ENCODE measurements around the gene USP21. TPM values are rescaled to one million over a fixed set of nuclear protein-coding genes. Genes with fewer than 3 reads are reported as not detected.

The USP21 gene
- total RNA-seq, 4 donors from 2014 or later, result 13.7 to 28.8 (median 25.3) TPM

GRCh38 chr1:161206411-161207140, 47.3 kb downstream of the USP21 start:
- TF ChIP-seq CTCF (IDR thresholded peaks at IDR 0.05), result no peak
- TF ChIP-seq POLR2A (IDR thresholded peaks at IDR 0.05), result no peak
- intact Hi-C loops (cut with DNase I; ENCODE audit: low total_unique reads), result no loop called here
- H3K4me3 ChIP-seq (ENCODE audit: low read depth, poor library complexity, severe bottlenecking), result no peak overlapping the region
- WGBS, 2 donors, result 78% methylated on average over 12 of the region's 12 CpGs
- DNase-seq (ENCODE audit: low spot score in 2 of 2), result no peak

DNA sequence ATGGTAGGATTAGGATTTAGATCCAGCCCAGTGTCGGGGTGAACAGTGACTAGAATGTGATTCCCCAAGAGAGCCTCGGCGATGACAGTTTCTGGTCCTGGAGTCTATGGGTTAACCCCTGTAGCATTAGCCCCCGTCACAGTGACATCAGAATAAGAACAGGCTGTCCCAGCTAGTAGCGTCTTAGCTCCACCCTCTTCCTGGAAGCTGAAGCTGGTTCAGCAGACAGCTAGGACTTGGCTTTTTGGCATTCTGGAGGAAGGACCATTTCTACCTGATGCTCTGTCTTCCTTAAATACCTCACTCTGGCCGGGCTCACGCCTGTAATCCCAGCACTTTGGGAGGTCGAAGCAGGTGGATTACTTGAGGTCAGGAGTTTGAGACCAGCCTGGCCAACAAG, 47.9 kb downstream of the USP21 start:
- 67 to 69% methylated on average over 8 of the region's 8 CpGs for WGBS, 2 donors
- intact Hi-C loops (cut with DNase I; ENCODE audit: low total_unique reads), result no loop called here
- TF ChIP-seq POLR2A (IDR thresholded peaks at IDR 0.05), result no peak
- TF ChIP-seq CTCF (IDR thresholded peaks at IDR 0.05), result no peak

DNA sequence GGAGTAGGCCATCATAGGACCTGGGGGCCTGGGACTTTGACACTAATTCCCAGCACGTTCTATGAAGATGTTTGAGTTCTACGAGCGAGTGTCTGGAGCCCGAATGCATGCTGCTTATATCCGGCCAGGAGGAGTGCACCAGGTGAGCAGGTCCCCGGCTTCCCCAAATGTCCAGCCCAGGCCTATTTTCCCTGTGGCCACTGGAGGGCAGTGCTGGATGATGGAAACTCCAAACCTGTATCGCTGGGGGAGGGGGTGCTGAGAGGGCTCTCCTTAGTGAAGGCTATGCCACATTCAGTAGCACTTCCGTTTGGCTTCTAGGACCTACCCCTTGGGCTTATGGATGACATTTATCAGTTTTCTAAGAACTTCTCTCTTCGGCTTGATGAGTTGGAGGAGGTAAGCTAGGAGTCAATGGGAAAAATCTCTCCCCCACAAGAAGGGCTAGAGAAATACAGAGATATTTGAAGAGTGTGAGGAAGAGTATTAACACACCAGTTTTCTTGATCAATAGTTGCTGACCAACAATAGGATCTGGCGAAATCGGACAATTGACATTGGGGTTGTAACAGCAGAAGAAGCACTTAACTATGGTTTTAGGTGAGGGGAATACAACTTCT, 50.6 kb downstream of the USP21 start:
- WGBS, 2 donors, result 41 to 47% methylated on average over 11 of the region's 11 CpGs
- no peak overlapping the region for H3K4me3 ChIP-seq (ENCODE audit: low read depth, poor library complexity, severe bottlenecking)
- TF ChIP-seq POLR2A (IDR thresholded peaks at IDR 0.05) (no peak), CTCF (IDR thresholded peaks at IDR 0.05) (no peak)
- peak; percentile 66 to 92 for DNase-seq (ENCODE audit: low spot score in 2 of 2)
- intact Hi-C loops (cut with DNase I; ENCODE audit: low total_unique reads), result no loop called here

More for the DNA sequence above, 47.9 kb downstream of the USP21 start:
- H3K4me3 ChIP-seq (ENCODE audit: low read depth, poor library complexity, severe bottlenecking), result no peak overlapping the region
- DNase-seq (ENCODE audit: low spot score in 2 of 2), result no peak

DNA sequence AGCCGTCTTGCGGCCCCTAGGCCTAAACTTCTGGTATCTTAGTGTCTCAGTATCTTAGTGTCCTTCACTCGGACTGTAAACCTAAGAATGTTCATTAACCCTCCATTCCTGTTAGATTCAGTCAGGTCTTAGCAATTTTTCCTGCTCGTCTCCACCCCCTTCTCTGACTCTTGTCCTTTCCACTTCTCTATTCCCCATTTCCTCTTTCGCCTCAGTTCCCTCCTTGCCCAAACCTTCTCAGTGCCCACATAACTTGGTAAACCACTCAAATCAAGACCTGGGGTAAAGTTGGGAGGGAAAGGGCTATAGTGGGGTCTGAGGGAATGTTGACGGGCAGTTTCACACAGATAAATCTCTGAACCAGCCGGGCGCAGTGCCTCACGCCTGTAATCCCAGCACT, 55.1 kb downstream of the USP21 start:
- no peak for TF ChIP-seq CTCF (IDR thresholded peaks at IDR 0.05)
- no peak for TF ChIP-seq POLR2A (IDR thresholded peaks at IDR 0.05)
- H3K4me3 ChIP-seq (ENCODE audit: low read depth, poor library complexity, severe bottlenecking), result no peak overlapping the region
- intact Hi-C loops (cut with DNase I; ENCODE audit: low total_unique reads), result no loop called here
- WGBS, 2 donors, result 89 to 90% methylated on average over 9 of the region's 9 CpGs
- DNase-seq (ENCODE audit: low spot score in 2 of 2), result no peak

GRCh38 chr1:161215076-161215475, 55.8 kb downstream of the USP21 start, which contains the start of gene FCER1G:
Gene FCER1G, plus strand, starts transcription at chr1:161215295. Its CDS starts 27 bp downstream, at chr1:161215322.
- intact Hi-C loops (cut with DNase I; ENCODE audit: low total_unique reads), result no loop called here
- peak; percentile 54 to 90 for DNase-seq (ENCODE audit: low spot score in 2 of 2)
- peak within 1 kb of the TSS; percentile 10 for H3K4me3 ChIP-seq (ENCODE audit: low read depth, poor library complexity, severe bottlenecking)
- 74 to 77% methylated on average over 10 of the region's 10 CpGs for WGBS, 2 donors
- TF ChIP-seq CTCF (IDR thresholded peaks at IDR 0.05) (no peak), POLR2A (IDR thresholded peaks at IDR 0.05) (peak in 1 of 2 donors; percentile 18)

Other genes with a start within 250 kb of the USP21 start
- gene ITLN2, start 204.7 kb upstream of the USP21 start, total RNA-seq, result 1 to 10 TPM in 2 of 4 donors, not detected in 2; 1.0 to 1.2 TPM
- 100 to 1,000 TPM in 2 of 4 donors, 10 to 100 TPM in 2; 68.4 to 125 (median 97.5) TPM for gene F11R, start 138.3 kb upstream of the USP21 start, total RNA-seq
- 100 to 1,000 TPM in 3 of 4 donors, 10 to 100 TPM in 1; 94.9 to 136 (median 107) TPM for gene TSTD1, start 120.5 kb upstream of the USP21 start, total RNA-seq
- 10 to 100 TPM; 35.3 to 59.4 (median 43.3) TPM for gene USF1, start 113.5 kb upstream of the USP21 start, total RNA-seq
- gene ARHGAP30, start 89.6 kb upstream of the USP21 start, total RNA-seq, result 10 to 100 TPM in 2 of 4 donors, 1 to 10 TPM in 2; 8.5 to 14.8 (median 9.9) TPM
- gene NECTIN4, start 69.9 kb upstream of the USP21 start, total RNA-seq, result 100 to 1,000 TPM; 176 to 239 (median 208) TPM
- gene KLHDC9, start 61.1 kb upstream of the USP21 start, total RNA-seq, result 1 to 10 TPM in 2 of 4 donors, under 1 TPM in 2; 0.42 to 4.2 (median 1.9) TPM
- gene PFDN2, start 41.5 kb upstream of the USP21 start, total RNA-seq, result 10 to 100 TPM; 19.3 to 24.7 (median 22.4) TPM
- 10 to 100 TPM; 26.6 to 35.8 (median 30.2) TPM for gene NIT1, start 41.4 kb upstream of the USP21 start, total RNA-seq
- gene DEDD, start 26.8 kb upstream of the USP21 start, total RNA-seq, result 10 to 100 TPM; 26.6 to 38.2 (median 29.6) TPM
- gene UFC1, start 5.5 kb upstream of the USP21 start, total RNA-seq, result 100 to 1,000 TPM in 1 of 4 donors, 10 to 100 TPM in 3; 42.0 to 100 (median 82.5) TPM
- gene PPOX, start 6.9 kb downstream of the USP21 start, total RNA-seq, result 10 to 100 TPM; 16.7 to 46.5 (median 24.8) TPM
- gene B4GALT3, start 18.0 kb downstream of the USP21 start, total RNA-seq, result 10 to 100 TPM; 40.9 to 49.9 (median 44.0) TPM
- gene ADAMTS4, start 39.6 kb downstream of the USP21 start, total RNA-seq, result 10 to 100 TPM in 1 of 4 donors, 1 to 10 TPM in 2, under 1 TPM in 1; 0.20 to 15.3 (median 4.2) TPM
- 100 to 1,000 TPM in 3 of 4 donors, 10 to 100 TPM in 1; 88.7 to 127 (median 106) TPM for gene NDUFS2, start 42.9 kb downstream of the USP21 start, total RNA-seq
- 10 to 100 TPM in 2 of 4 donors, 1 to 10 TPM in 2; 5.0 to 31.9 (median 17.9) TPM for gene FCER1G, start 55.8 kb downstream of the USP21 start, total RNA-seq
- gene APOA2, start 64.1 kb downstream of the USP21 start, total RNA-seq, result not detected
- gene TOMM40L, start 66.6 kb downstream of the USP21 start, total RNA-seq, result 10 to 100 TPM in 1 of 4 donors, 1 to 10 TPM in 3; 3.8 to 11.9 (median 7.7) TPM
- gene NR1I3, start 78.7 kb downstream of the USP21 start, total RNA-seq, result 1 to 10 TPM in 1 of 4 donors, not detected in 3; 2.1 TPM
- gene PCP4L1, start 99.2 kb downstream of the USP21 start, total RNA-seq, result 1 to 10 TPM in 3 of 4 donors, under 1 TPM in 1; 0.80 to 9.1 (median 4.6) TPM
- 1 to 10 TPM in 3 of 4 donors, under 1 TPM in 1; 0.84 to 8.7 (median 4.5) TPM for gene MPZ, start 150.5 kb downstream of the USP21 start, total RNA-seq
- gene SDHC, start 154.9 kb downstream of the USP21 start, total RNA-seq, result 100 to 1,000 TPM in 1 of 4 donors, 10 to 100 TPM in 3; 20.6 to 107 (median 52.2) TPM
- not detected for gene CFAP126, start 208.4 kb downstream of the USP21 start, total RNA-seq